Keratinocyte (primary cell): ENCODE measurements around the gene NOS3. TPM values are rescaled to one million over a fixed set of nuclear protein-coding genes. Genes with fewer than 3 reads are reported as not detected.

ENCODE experiments used
- DNase-seq: peaks from one replicate; pipeline ENCODE4 v3.0.0-alpha.2; 2011; ENCODE audit warnings: low read depth, missing footprints, low spot score
- FAIRE-seq: peaks from 2 replicates; lab custom pipeline; 2011; peaks lifted over from hg19 to GRCh38; lab: Jason Lieb, UNC
- H2AFZ ChIP-seq: 2 replicates; pipeline ENCODE4 v1.6.0; 2012; ENCODE audit warnings: low read length, control low read depth, inconsistent platforms; ENCODE audit not compliant: control insufficient read depth
- H3K27ac ChIP-seq: 2 replicates; pipeline ENCODE4 v1.5.1; 2011; ENCODE audit warnings: low read length; ENCODE audit not compliant: control insufficient read depth, insufficient read depth
- H3K27me3 ChIP-seq: 3 replicates; pipeline ENCODE4 v1.6.0; 2011; ENCODE audit warnings: low read length; ENCODE audit not compliant: control insufficient read depth, insufficient read depth; ENCODE audit errors: extremely low read depth
- H3K36me3 ChIP-seq, 2 experiments: 2 replicates in 1 of 2; 3 replicates in 1 of 2; pipeline ENCODE4 v1.5.1; 2011; ENCODE audit warnings: low read length in 2 of 2, mild to moderate bottlenecking in 1 of 2; ENCODE audit not compliant: control insufficient read depth in 2 of 2, insufficient read depth in 2 of 2; ENCODE audit errors: extremely low read depth in 1 of 2
- H3K4me1 ChIP-seq: 3 replicates; pipeline ENCODE4 v1.5.1; 2011; ENCODE audit warnings: low read length; ENCODE audit not compliant: control insufficient read depth, insufficient read depth; ENCODE audit errors: extremely low read depth
- H3K4me2 ChIP-seq: 3 replicates; pipeline ENCODE4 v1.6.0; 2011; ENCODE audit warnings: low read depth, low read length; ENCODE audit not compliant: control insufficient read depth, insufficient read depth; ENCODE audit errors: extremely low read depth
- H3K4me3 ChIP-seq, 3 experiments: fragments of 200-600 bp in 1 of 3; sonication (generic) in 1 of 3; 2 replicates in 2 of 3; 3 replicates in 1 of 3; pipeline ENCODE4 v1.5.1; 2011 to 2016; ENCODE audit warnings: low read length in 3 of 3, mild to moderate bottlenecking in 3 of 3, control low read depth in 2 of 3, inconsistent platforms in 1 of 3, low read depth in 1 of 3, mixed read lengths in 1 of 3, mixed run types in 1 of 3, moderate library complexity in 1 of 3; ENCODE audit not compliant: control insufficient read depth in 2 of 3, insufficient read depth in 2 of 3; ENCODE audit errors: extremely low read depth in 1 of 3
- H3K79me2 ChIP-seq: 2 replicates; pipeline ENCODE4 v1.6.0; 2012; ENCODE audit warnings: low read length; ENCODE audit not compliant: control insufficient read depth, insufficient read depth
- H3K9ac ChIP-seq: 3 replicates; pipeline ENCODE4 v1.6.0; 2011; ENCODE audit warnings: low read length; ENCODE audit not compliant: control insufficient read depth, insufficient read depth; ENCODE audit errors: extremely low read depth
- H3K9me1 ChIP-seq: 3 replicates; pipeline ENCODE4 v1.6.0; 2011; ENCODE audit warnings: low read length; ENCODE audit not compliant: control insufficient read depth, insufficient read depth; ENCODE audit errors: extremely low read depth
- H3K9me3 ChIP-seq: 2 replicates; pipeline ENCODE4 v1.5.1; 2012; ENCODE audit warnings: low read depth, low read length; ENCODE audit not compliant: control insufficient read depth
- H4K20me1 ChIP-seq: 3 replicates; pipeline ENCODE4 v1.6.0; 2011; ENCODE audit warnings: low read length; ENCODE audit not compliant: control insufficient read depth, insufficient read depth; ENCODE audit errors: extremely low read depth
- CTCF ChIP-seq, 3 experiments: IDR thresholded peaks in 1 of 3; conservative IDR thresholded peaks in 1 of 3; optimal IDR thresholded peaks in 1 of 3; 2 replicates in 2 of 3; 3 replicates in 1 of 3; pipeline versions ENCODE3 to v1.5.1; 2011; ENCODE audit warnings: low read length in 3 of 3, mild to moderate bottlenecking in 3 of 3, moderate library complexity in 2 of 3, control low read depth in 1 of 3, inconsistent platforms in 1 of 3; ENCODE audit not compliant: insufficient read depth in 2 of 3; ENCODE audit errors: extremely low read depth in 1 of 3
- EZH2 ChIP-seq: IDR thresholded peaks from one replicate; pipeline ENCODE4 v1.6.1; 2012; ENCODE audit warnings: inconsistent platforms, mild to moderate bottlenecking, low read length, moderate library complexity
- dilution Hi-C: fragments of 300-500 bp; cut with MboI; formaldehyde crosslinking; loops from one replicate; pipeline ENCODE4 v1.7.0; 2020; ENCODE audit warnings: low sequenced_read_pairs; ENCODE audit not compliant: extremely low pct_ligation_motif_present
- polyA plus RNA-seq, 5 experiments: library from polyadenylated mRNA; depleted of rRNA in 3 of 5; stranded (reverse) in 3 of 5; stranded (forward) in 1 of 5; unstranded in 1 of 5; fragments of >200 nt; gene quantifications; 1 replicate in 1 of 5; 2 replicates in 3 of 5; 3 replicates in 1 of 5; pipeline versions ENCODE4 v1.2.1 to v1.2.3, GENCODE V29; 2011 to 2012; ENCODE audit warnings: missing spikeins in 2 of 5, low read depth in 1 of 5, low replicate concordance in 1 of 5

The NOS3 gene
- polyA plus RNA-seq, 1 donor (not counting 4 experiments of a cell fraction or from before 2014, with no cell fraction given) = 0.77 TPM

- peaks cover 50% of the 10 kb centered on the region for H3K27me3 ChIP-seq
- peaks cover 2% of the 10 kb centered on the region for H3K4me1 ChIP-seq
Observed at GRCh38 chr7:150970424-150970823, 20.4 kb upstream of the NOS3 start.

GRCh38 chr7:150971242-150972022, 19.4 kb upstream of the NOS3 start:
- Histone ChIP-seq H3K36me3 (no peaks in the 10 kb centered on the region), H3K4me2 (no peak overlapping the region), H4K20me1 (no peaks in the 10 kb centered on the region), H3K27me3 (peaks cover 60% of the 10 kb centered on the region), H3K27ac (no peak overlapping the region), H3K4me3 (no peak overlapping the region), H3K9me3 (no peaks in the 10 kb centered on the region), H3K79me2 (no peaks in the 10 kb centered on the region), H3K9me1 (no peaks in the 10 kb centered on the region), H3K9ac (no peak overlapping the region), H3K4me1 (peaks cover 2% of the 10 kb centered on the region), H2AFZ (no peak overlapping the region)
- dilution Hi-C loops = no loop called here
- TF ChIP-seq CTCF (optimal IDR thresholded peaks at IDR 0.05 in 1 of 3, IDR thresholded peaks at IDR 0.05 in 1 of 3, conservative IDR thresholded peaks at IDR 0.05 in 1 of 3; ENCODE audit: extremely low read depth in 1 of 3, insufficient read depth in 2 of 3, low read length in 3 of 3) (no peak), EZH2 (no peak)
- FAIRE-seq (no peak), DNase-seq (no peak)

More at GRCh38 chr7:150970424-150970823, 20.4 kb upstream of the NOS3 start:
- Histone ChIP-seq H3K36me3 (no peaks in the 10 kb centered on the region), H3K4me3 (no peak overlapping the region), H3K9me3 (no peaks in the 10 kb centered on the region), H3K9me1 (no peaks in the 10 kb centered on the region), H3K27ac (no peak overlapping the region), H3K4me2 (no peak overlapping the region), H3K9ac (no peak overlapping the region), H4K20me1 (no peaks in the 10 kb centered on the region), H2AFZ (no peak overlapping the region), H3K79me2 (no peaks in the 10 kb centered on the region)
- TF ChIP-seq CTCF (optimal IDR thresholded peaks at IDR 0.05 in 1 of 3, IDR thresholded peaks at IDR 0.05 in 1 of 3, conservative IDR thresholded peaks at IDR 0.05 in 1 of 3; ENCODE audit: extremely low read depth in 1 of 3, insufficient read depth in 2 of 3, low read length in 3 of 3) (no peak), EZH2 (no peak)
- DNase-seq = no peak
- dilution Hi-C loops = no loop called here
- FAIRE-seq = no peak
